PFSK-1 (cell line): Measurements from ENCODE around the gene NOC2L.

Experiments
- POLR2AphosphoS5 ChIP-seq: IDR thresholded peaks from 2 replicates; pipeline ENCODE4 v1.6.1; 2012; ENCODE audit warnings: low read depth, mild to moderate bottlenecking, control low read depth, low read length, moderate library complexity
- SIN3A ChIP-seq: IDR thresholded peaks from 2 replicates; pipeline ENCODE4 v1.6.1; 2012; ENCODE audit warnings: mild to moderate bottlenecking, low read length, moderate library complexity, borderline replicate concordance; ENCODE audit not compliant: insufficient read depth
- TAF1 ChIP-seq: IDR thresholded peaks from 2 replicates; pipeline ENCODE4 v1.6.1; 2012; ENCODE audit warnings: low read length, control low read depth, borderline replicate concordance; ENCODE audit not compliant: insufficient read depth

GRCh38 chr1:899636-900317 is 59.3 kb downstream of the NOC2L start:
- TF ChIP-seq TAF1 (no peak), POLR2AphosphoS5 (no peak), SIN3A (no peak)
